ENCODE measurements around the gene ENTPD1. TPM values are rescaled to one million over a fixed set of nuclear protein-coding genes. Genes with fewer than 3 reads are reported as not detected.
"Not testable (repeated sequence)": the region's sequence is repeated elsewhere in the genome, so short reads cannot be mapped to it uniquely, and the experiment has no call there.

ENTPD1 gene
- total RNA-seq, 1 experiment from 2014 or later, result 0.11 TPM

GRCh38 chr10:95876756-95877155, 120.8 kb downstream of the ENTPD1 start:
- Histone ChIP-seq H4K20me1 (ENCODE audit: insufficient read depth, low read depth, low read length) (no peaks in the 10 kb centered on the region), H3K4me2 (ENCODE audit: low read depth, low read length, poor library complexity, severe bottlenecking) (no peak overlapping the region), H3K9me3 (ENCODE audit: low read length) (no peaks in the 10 kb centered on the region), H3K79me2 (ENCODE audit: low read length) (no peaks in the 10 kb centered on the region), H3K27ac (ENCODE audit: low read length) (no peak overlapping the region), H2AFZ (ENCODE audit: low read length) (no peak overlapping the region), H3K36me3 (ENCODE audit: insufficient read depth, low read length) (peaks cover 6% of the 10 kb centered on the region), H3K4me3 (ENCODE audit: low read length) (no peak overlapping the region), H3K9me2 (replicated peaks; ENCODE audit: insufficient read depth, low read length) (no peaks in the 10 kb centered on the region), H3K9ac (ENCODE audit: low read length) (no peak overlapping the region), H3K27me3 (ENCODE audit: low read length) (no peaks in the 10 kb centered on the region), H3K4me1 (ENCODE audit: low read length) (no peaks in the 10 kb centered on the region)
- no peak for DNase-seq

- H3K36me3 ChIP-seq (ENCODE audit: insufficient read depth, low read length), result peaks cover 6% of the 10 kb centered on the region
- H3K9ac ChIP-seq (ENCODE audit: low read length), result no peak overlapping the region
- H3K27ac ChIP-seq (ENCODE audit: low read length), result no peak overlapping the region
- no peaks in the 10 kb centered on the region for H4K20me1 ChIP-seq (ENCODE audit: insufficient read depth, low read depth, low read length)
- H3K4me2 ChIP-seq (ENCODE audit: low read depth, low read length, poor library complexity, severe bottlenecking), result no peak overlapping the region
- no peak for DNase-seq
- H3K4me1 ChIP-seq (ENCODE audit: low read length), result no peaks in the 10 kb centered on the region
- no peaks in the 10 kb centered on the region for H3K9me2 ChIP-seq (replicated peaks; ENCODE audit: insufficient read depth, low read length)
- H2AFZ ChIP-seq (ENCODE audit: low read length), result no peak overlapping the region
- no peaks in the 10 kb centered on the region for H3K27me3 ChIP-seq (ENCODE audit: low read length)
- no peaks in the 10 kb centered on the region for H3K79me2 ChIP-seq (ENCODE audit: low read length)
- H3K9me3 ChIP-seq (ENCODE audit: low read length), result no peaks in the 10 kb centered on the region
- H3K4me3 ChIP-seq (ENCODE audit: low read length), result no peak overlapping the region
Measured at GRCh38 chr10:95877881-95878280, 121.9 kb downstream of the ENTPD1 start.

GRCh38 chr10:95880704-95881103, 124.7 kb downstream of the ENTPD1 start:
- Histone ChIP-seq H3K79me2 (ENCODE audit: low read length) (no peaks in the 10 kb centered on the region), H3K36me3 (ENCODE audit: insufficient read depth, low read length) (peaks cover 5% of the 10 kb centered on the region), H3K27ac (ENCODE audit: low read length) (no peak overlapping the region), H3K4me1 (ENCODE audit: low read length) (no peaks in the 10 kb centered on the region), H3K27me3 (ENCODE audit: low read length) (no peaks in the 10 kb centered on the region), H3K9me2 (replicated peaks; ENCODE audit: insufficient read depth, low read length) (no peaks in the 10 kb centered on the region), H2AFZ (ENCODE audit: low read length) (no peak overlapping the region), H3K9ac (ENCODE audit: low read length) (no peak overlapping the region), H3K4me2 (ENCODE audit: low read depth, low read length, poor library complexity, severe bottlenecking) (no peak overlapping the region), H3K9me3 (ENCODE audit: low read length) (no peaks in the 10 kb centered on the region), H3K4me3 (ENCODE audit: low read length) (no peak overlapping the region), H4K20me1 (ENCODE audit: insufficient read depth, low read depth, low read length) (no peaks in the 10 kb centered on the region)
- DNase-seq, result no peak

GRCh38 chr10:95881316-95881715, 125.4 kb downstream of the ENTPD1 start:
- H3K36me3 ChIP-seq (ENCODE audit: insufficient read depth, low read length), result no peaks in the 10 kb centered on the region
- no peak overlapping the region for H3K4me3 ChIP-seq (ENCODE audit: low read length)
- no peaks in the 10 kb centered on the region for H4K20me1 ChIP-seq (ENCODE audit: insufficient read depth, low read depth, low read length)
- H3K27ac ChIP-seq (ENCODE audit: low read length), result no peak overlapping the region
- H3K9ac ChIP-seq (ENCODE audit: low read length), result no peak overlapping the region
- no peak overlapping the region for H3K4me2 ChIP-seq (ENCODE audit: low read depth, low read length, poor library complexity, severe bottlenecking)
- H3K4me1 ChIP-seq (ENCODE audit: low read length), result no peaks in the 10 kb centered on the region
- H3K27me3 ChIP-seq (ENCODE audit: low read length), result no peaks in the 10 kb centered on the region
- H3K9me3 ChIP-seq (ENCODE audit: low read length), result no peaks in the 10 kb centered on the region
- H3K79me2 ChIP-seq (ENCODE audit: low read length), result no peaks in the 10 kb centered on the region
- no peaks in the 10 kb centered on the region for H3K9me2 ChIP-seq (replicated peaks; ENCODE audit: insufficient read depth, low read length)
- DNase-seq, result no peak
- H2AFZ ChIP-seq (ENCODE audit: low read length), result no peak overlapping the region

- H3K79me2 ChIP-seq (ENCODE audit: low read length), result no peaks in the 10 kb centered on the region
- H3K9me2 ChIP-seq (replicated peaks; ENCODE audit: insufficient read depth, low read length), result no peaks in the 10 kb centered on the region
- H3K9ac ChIP-seq (ENCODE audit: low read length), result no peak overlapping the region
- H3K4me2 ChIP-seq (ENCODE audit: low read depth, low read length, poor library complexity, severe bottlenecking), result no peak overlapping the region
- H3K9me3 ChIP-seq (ENCODE audit: low read length), result no peaks in the 10 kb centered on the region
- no peaks in the 10 kb centered on the region for H3K27me3 ChIP-seq (ENCODE audit: low read length)
- no peaks in the 10 kb centered on the region for H4K20me1 ChIP-seq (ENCODE audit: insufficient read depth, low read depth, low read length)
- H3K4me3 ChIP-seq (ENCODE audit: low read length), result no peak overlapping the region
- H3K4me1 ChIP-seq (ENCODE audit: low read length), result no peaks in the 10 kb centered on the region
- H3K27ac ChIP-seq (ENCODE audit: low read length), result no peak overlapping the region
- no peak overlapping the region for H2AFZ ChIP-seq (ENCODE audit: low read length)
- H3K36me3 ChIP-seq (ENCODE audit: insufficient read depth, low read length), result no peaks in the 10 kb centered on the region
- DNase-seq, result no peak
Measured at GRCh38 chr10:95889830-95890229, 133.9 kb downstream of the ENTPD1 start.

GRCh38 chr10:95896071-95896850, 140.3 kb downstream of the ENTPD1 start:
- Histone ChIP-seq H3K27me3 (ENCODE audit: low read length) (no peaks in the 10 kb centered on the region), H3K27ac (ENCODE audit: low read length) (no peak overlapping the region), H3K9ac (ENCODE audit: low read length) (no peak overlapping the region), H3K9me3 (ENCODE audit: low read length) (no peaks in the 10 kb centered on the region), H3K36me3 (ENCODE audit: insufficient read depth, low read length) (0 out of 2 replicates have a peak, but pooled peaks cover 2% of the 10 kb centered on the region), H3K9me2 (replicated peaks; ENCODE audit: insufficient read depth, low read length) (no peaks in the 10 kb centered on the region), H4K20me1 (ENCODE audit: insufficient read depth, low read depth, low read length) (no peaks in the 10 kb centered on the region), H3K4me3 (ENCODE audit: low read length) (no peak overlapping the region), H3K79me2 (ENCODE audit: low read length) (no peaks in the 10 kb centered on the region), H2AFZ (ENCODE audit: low read length) (no peak overlapping the region), H3K4me2 (ENCODE audit: low read depth, low read length, poor library complexity, severe bottlenecking) (no peak overlapping the region), H3K4me1 (ENCODE audit: low read length) (peaks cover 8% of the 10 kb centered on the region)
- DNase-seq, result no peak

GRCh38 chr10:95905897-95906580, 150.1 kb downstream of the ENTPD1 start:
- H3K36me3 ChIP-seq (ENCODE audit: insufficient read depth, low read length); H3K4me2 ChIP-seq (ENCODE audit: low read depth, low read length, poor library complexity, severe bottlenecking); H3K27ac ChIP-seq (ENCODE audit: low read length); H3K4me3 ChIP-seq (ENCODE audit: low read length); H3K9ac ChIP-seq (ENCODE audit: low read length); H3K9me3 ChIP-seq (ENCODE audit: low read length); DNase-seq; H4K20me1 ChIP-seq (ENCODE audit: insufficient read depth, low read depth, low read length); H3K9me2 ChIP-seq (replicated peaks; ENCODE audit: insufficient read depth, low read length); H2AFZ ChIP-seq (ENCODE audit: low read length); H3K27me3 ChIP-seq (ENCODE audit: low read length): not testable (repeated sequence)
- Histone ChIP-seq H3K79me2 (ENCODE audit: low read length) (peaks cover 11% of the 10 kb centered on the region), H3K4me1 (ENCODE audit: low read length) (peaks cover 19% of the 10 kb centered on the region)

- Histone ChIP-seq H3K79me2 (ENCODE audit: low read length) (peaks cover 11% of the 10 kb centered on the region), H3K9me3 (ENCODE audit: low read length) (no peaks in the 10 kb centered on the region), H3K4me1 (ENCODE audit: low read length) (peaks cover 19% of the 10 kb centered on the region), H3K36me3 (ENCODE audit: insufficient read depth, low read length) (no peaks in the 10 kb centered on the region), H3K27me3 (ENCODE audit: low read length) (no peaks in the 10 kb centered on the region), H3K27ac (ENCODE audit: low read length) (no peak overlapping the region), H3K9ac (ENCODE audit: low read length) (peak overlapping the region; percentile 81), H4K20me1 (ENCODE audit: insufficient read depth, low read depth, low read length) (no peaks in the 10 kb centered on the region), H3K4me3 (ENCODE audit: low read length) (peak overlapping the region; percentile 75), H3K4me2 (ENCODE audit: low read depth, low read length, poor library complexity, severe bottlenecking) (peak overlapping the region; percentile 89), H3K9me2 (replicated peaks; ENCODE audit: insufficient read depth, low read length) (no peaks in the 10 kb centered on the region), H2AFZ (ENCODE audit: low read length) (peak overlapping the region; percentile 74; the same call in 1 of the 2 replicates)
- peak; percentile 60 for DNase-seq
Measured at GRCh38 chr10:95906677-95907455, 150.9 kb downstream of the ENTPD1 start.

All from Karpas-422 (cell line).